Ovary (tissue), 9 donors: ENCODE measurements around the gene CLECL1. TPM values are rescaled to one million over a fixed set of nuclear protein-coding genes. Genes with fewer than 3 reads are reported as not detected.

ENCODE experiments used
- DNase-seq, 5 donors: peaks; one replicate each; pipeline ENCODE4 v3.0.0-alpha.2; 2019 to 2020
- H3K27ac ChIP-seq, 2 donors: fragments of 200-600 bp; one replicate each; pipeline versions ENCODE4 v1.5.1 to v1.8.0; 2019 to 2022
- H3K27me3 ChIP-seq: fragments of 200-600 bp; one replicate; pipeline ENCODE4 v1.8.0; 2022
- H3K36me3 ChIP-seq: fragments of 200-600 bp; sonication (generic); one replicate; pipeline ENCODE4 v1.5.1; 2019
- H3K4me1 ChIP-seq: one replicate; pipeline ENCODE4 v1.8.1; 2013; ENCODE audit warnings: mild to moderate bottlenecking, moderate library complexity; ENCODE audit not compliant: insufficient read depth
- H3K4me3 ChIP-seq: fragments of 200-600 bp; sonication (generic); one replicate; pipeline ENCODE4 v1.5.1; 2017
- H3K9me3 ChIP-seq, 2 donors: fragments of 200-600 bp in 1 of 2; sonication (generic) in 1 of 2; one replicate each; pipeline versions ENCODE4 v1.5.1 to v1.8.1; 2013 to 2019; ENCODE audit warnings: mild to moderate bottlenecking in 1 of 2, moderate library complexity in 1 of 2
- CTCF ChIP-seq, 3 donors: fragments of 450-650 bp in 2 of 3; fragments of 200-600 bp in 1 of 3; IDR thresholded peaks; one replicate each; pipeline versions ENCODE4 v1.5.1 to v1.8.0; 2016 to 2022; ENCODE audit warnings: antibody characterized with exemption in 3 of 3, mild to moderate bottlenecking in 1 of 3
- EP300 ChIP-seq: sonication (generic); formaldehyde crosslinking; IDR thresholded peaks from one replicate; pipeline ENCODE4 v1.6.1; 2017; ENCODE audit warnings: antibody characterized with exemption
- POLR2A ChIP-seq: fragments of 450-650 bp; IDR thresholded peaks from one replicate; pipeline ENCODE4 v1.6.1; 2017; ENCODE audit warnings: antibody characterized with exemption, mild to moderate bottlenecking, moderate library complexity
- WGBS, 3 donors: extraction: QIAGEN DNeasy Blood & Tissue Kit in 1 of 3; methylation state at CpG; one replicate each; pipeline versions ENCODE4 v1.1.5 to v1.1.7; 2013 to 2017; 5-methylcytosine and 5-hydroxymethylcytosine counted together
- intact Hi-C, 4 donors: fragments of 100-400 bp; cut with DNase I; formaldehyde crosslinking; loops; one replicate each; pipeline versions ENCODE4 v1.11.0 to v1.15.1; 2022 to 2023
- polyA plus RNA-seq, 2 donors: library from polyadenylated mRNA; stranded (reverse); fragments of 200-250 nt in 1 of 2; fragments of 350-450 nt in 1 of 2; fragmentation: Illumina TruSeq in 1 of 2; extraction: RNeasy Lipid Tissue Mini Kit (QIAGEN cat#74804) in 1 of 2; gene quantifications; one replicate each; pipeline ENCODE4 v1.2.3, GENCODE V29; 2013 to 2014
- total RNA-seq, 7 donors: library from RNA; depleted of rRNA in 2 of 7; stranded (reverse); fragments of >200 nt in 2 of 7; fragmentation: NEBNext Ultra II Directional in 3 of 7; extraction: Animal tissue kit (Norgen Biotek cat#: 25700) in 3 of 7; gene quantifications; one replicate each; pipeline versions ENCODE4 v1.1.0 to v1.2.4, GENCODE V29; 2016 to 2023
- donor health status: DM: no; HTN: no; CAD: no; lungs with moderate emphysema.
- donor health status: DM: no; HTN: no; CAD: no.
- donor health status: Bipolar disorder and iron deficiency.
- donor health status: DM: yes; HTN: yes; CAD: no.
- donor health status: DM: no; HTN: no; CAD: no.
- donor health status: DM: yes; HTN: yes; CAD: no.

Gene CLECL1
- total and polyA plus RNA-seq, 9 donors, result 0.53 to 0.73 (median 0.59) TPM; not detected in 5

- Histone ChIP-seq H3K4me3 (no peak overlapping the region), H3K4me1 (no peaks in the 10 kb centered on the region), H3K27ac (no peak overlapping the region), H3K27me3 (no peaks in the 10 kb centered on the region), H3K36me3 (no peaks in the 10 kb centered on the region), H3K9me3 (no peaks in the 10 kb centered on the region)
- WGBS, 3 donors, result 22 to 53% (median 41%) methylated on average over 1 of the region's 1 CpG
- intact Hi-C loops, result no loop called here
- no peak for DNase-seq
- TF ChIP-seq CTCF (IDR thresholded peaks at IDR 0.05) (no peak), EP300 (no peak), POLR2A (no peak)
Observed at GRCh38 chr12:9727813-9728212, 5.1 kb downstream of the CLECL1 start.

- Histone ChIP-seq H3K27ac (no peak overlapping the region), H3K4me3 (no peak overlapping the region), H3K27me3 (no peaks in the 10 kb centered on the region), H3K9me3 (no peaks in the 10 kb centered on the region), H3K36me3 (no peaks in the 10 kb centered on the region), H3K4me1 (no peaks in the 10 kb centered on the region)
- intact Hi-C loops, result no loop called here
- no peak for TF ChIP-seq EP300
- TF ChIP-seq CTCF (IDR thresholded peaks at IDR 0.05), result no peak
- no peak for TF ChIP-seq POLR2A
- DNase-seq, result no peak
- 59 to 86% (median 78%) methylated on average over 2 of the region's 2 CpGs for WGBS, 3 donors
Observed at GRCh38 chr12:9725213-9725870, 7.6 kb downstream of the CLECL1 start.

GRCh38 chr12:9724023-9724422 lies 8.9 kb downstream of the CLECL1 start:
- H3K27ac ChIP-seq, result no peak overlapping the region
- TF ChIP-seq EP300 (no peak), POLR2A (no peak), CTCF (IDR thresholded peaks at IDR 0.05) (no peak)

DNA sequence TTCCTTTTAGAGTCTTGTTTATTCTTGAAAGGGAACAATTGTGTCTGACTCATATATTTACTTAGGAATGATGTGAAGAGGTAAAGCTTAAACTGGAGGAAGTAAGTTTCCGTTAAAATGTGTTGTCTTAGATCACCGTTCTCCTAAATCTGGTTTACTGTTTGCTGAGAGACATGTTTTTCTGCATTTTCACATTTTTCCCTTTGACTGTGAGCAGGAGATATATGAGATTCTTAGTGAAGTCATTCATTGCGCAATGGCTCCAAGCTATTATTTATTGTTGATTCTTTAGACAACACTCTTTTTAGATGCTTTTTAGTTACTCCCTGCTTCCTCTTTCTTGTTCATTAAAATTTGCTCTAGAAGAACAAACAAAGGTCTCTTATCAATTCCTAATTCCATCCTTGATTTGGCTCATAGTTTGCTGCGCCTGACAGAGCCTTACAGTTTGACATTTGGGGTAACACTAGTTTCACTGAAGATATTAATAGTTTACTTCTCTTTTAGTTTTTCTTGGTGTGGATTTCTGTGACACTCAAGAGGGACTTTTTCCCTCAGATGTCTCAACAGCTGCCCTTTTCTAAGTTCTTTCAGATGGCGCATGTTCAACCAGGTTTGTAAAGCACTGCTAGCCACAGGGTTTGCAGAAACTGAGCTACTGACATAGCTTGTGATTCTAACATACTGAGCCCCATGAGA lies 11.4 kb downstream of the CLECL1 start:
- no peak overlapping the region for H3K4me3 ChIP-seq
- H3K4me1 ChIP-seq, result no peaks in the 10 kb centered on the region
- H3K36me3 ChIP-seq, result no peaks in the 10 kb centered on the region
- no peaks in the 10 kb centered on the region for H3K27me3 ChIP-seq
- TF ChIP-seq POLR2A (no peak), EP300 (no peak), CTCF (IDR thresholded peaks at IDR 0.05) (no peak)
- no peaks in the 10 kb centered on the region for H3K9me3 ChIP-seq
- no peak for DNase-seq
- intact Hi-C loops, result no loop called here
- no peak overlapping the region for H3K27ac ChIP-seq
- 41 to 63% (median 53%) methylated on average over 5 of the region's 5 CpGs for WGBS, 3 donors

More at GRCh38 chr12:9724023-9724422, 8.9 kb downstream of the CLECL1 start:
- intact Hi-C loops, result no loop called here
- DNase-seq, result no peak
- Histone ChIP-seq H3K27me3 (no peaks in the 10 kb centered on the region), H3K4me1 (no peaks in the 10 kb centered on the region), H3K4me3 (no peak overlapping the region), H3K36me3 (no peaks in the 10 kb centered on the region), H3K9me3 (no peaks in the 10 kb centered on the region)
- WGBS, 3 donors, result 76 to 95% (median 88%) methylated on average over 1 of the region's 1 CpG
